HCT116 (cell line): Measurements from ENCODE around the gene POLDIP2. TPM values are rescaled to one million over a fixed set of nuclear protein-coding genes. Genes with fewer than 3 reads are reported as not detected.

ENCODE experiments used
- ATAC-seq: fragments of 200-7000 bp; cut with Tn5 transposase; 2 replicates; pipeline ENCODE4 v1.9.1; 2020; ENCODE audit warnings: mild to moderate bottlenecking, moderate library complexity
- BruUV-seq: library from RNA; stranded (reverse); fragments of 400-500 nt; replicated peaks from 2 replicates; lab custom pipeline; 2021; lab: Mats Ljungman, UMichigan
- CTCF ChIA-PET: fragments of 300-600 bp; sonication (Branson Sonifier 250); formaldehyde crosslinking; loops from one replicate; lab custom pipeline; 2021; ENCODE audit warnings: antibody characterized with exemption; lab: Charles Lee
- POLR2A ChIA-PET: fragments of 300-600, 350-600 bp; sonication (Branson Sonifier 250); formaldehyde crosslinking; loops from one replicate; lab custom pipeline; 2021; ENCODE audit warnings: antibody characterized with exemption; lab: Charles Lee
- RAD21 ChIA-PET, 2 experiments: fragments of 300-600 bp; sonication (Branson Sonifier 250); formaldehyde crosslinking; loops; one replicate each; lab custom pipeline; 2023; ENCODE audit warnings: low total read pairs in 2 of 2; ENCODE audit not compliant: uncharacterized antibody in 2 of 2, unreplicated experiment in 2 of 2, low non-redundant PET in 1 of 2; lab: Charles Lee
- DNase-seq: peaks from one replicate; pipeline ENCODE4 v3.0.0-alpha.2; 2010; ENCODE audit warnings: low read depth, low spot score
- H2AFZ ChIP-seq: fragments of 200-600 bp; shearing (Covaris generic), sonication (generic); 2 replicates; pipeline ENCODE4 v1.6.1; 2017; ENCODE audit warnings: low read depth, mixed run types, mixed read lengths, antibody characterized with exemption, low read length; ENCODE audit not compliant: poor library complexity, severe bottlenecking
- H3K27ac ChIP-seq: 2 replicates; pipeline ENCODE4 v1.5.1; 2012; ENCODE audit warnings: low read depth, low read length
- H3K27me3 ChIP-seq: fragments of 200-600 bp; sonication (generic); 2 replicates; pipeline ENCODE4 v1.6.1; 2016; ENCODE audit warnings: mixed run types, low read length, mixed read lengths; ENCODE audit not compliant: insufficient read depth
- H3K36me3 ChIP-seq, 2 experiments: fragments of 200-500 bp in 1 of 2; fragments of 200-600 bp in 1 of 2; sonication (Bioruptor generic) in 1 of 2; sonication (generic) in 1 of 2; 2 replicates each; pipeline versions ENCODE4 v1.5.1 to v1.6.1; 2014 to 2016; ENCODE audit warnings: low read length in 2 of 2, inconsistent platforms in 1 of 2, mixed read lengths in 1 of 2, mixed run types in 1 of 2; ENCODE audit not compliant: insufficient read depth in 2 of 2, control insufficient read depth in 1 of 2
- H3K4me1 ChIP-seq, 2 experiments: fragments of 200-600 bp in 1 of 2; sonication (generic) in 1 of 2; 2 replicates each; pipeline versions ENCODE4 v1.5.1 to v1.6.1; 2012 to 2017; ENCODE audit warnings: low read length in 2 of 2, inconsistent platforms in 1 of 2, mild to moderate bottlenecking in 1 of 2, mixed read lengths in 1 of 2, mixed run types in 1 of 2, moderate library complexity in 1 of 2; ENCODE audit not compliant: insufficient read depth in 2 of 2, control insufficient read depth in 1 of 2
- H3K4me2 ChIP-seq: fragments of 200-600 bp; sonication (generic); 2 replicates; pipeline ENCODE4 v1.6.1; 2017; ENCODE audit warnings: mixed run types, low read length, mixed read lengths
- H3K4me3 ChIP-seq, 2 experiments: fragments of 200-600 bp in 1 of 2; sonication (generic) in 1 of 2; replicated peaks in 1 of 2; 2 replicates each; pipeline ENCODE4 v1.5.1; 2011 to 2016; ENCODE audit warnings: low read length in 2 of 2, control low read depth in 1 of 2, low read depth in 1 of 2, mild to moderate bottlenecking in 1 of 2, mixed read lengths in 1 of 2, mixed run types in 1 of 2
- H3K79me2 ChIP-seq: fragments of 200-600 bp; sonication (generic); 2 replicates; pipeline ENCODE4 v1.6.1; 2017; ENCODE audit warnings: mild to moderate bottlenecking, mixed run types, low read length, moderate library complexity, mixed read lengths; ENCODE audit not compliant: insufficient read depth
- H3K9ac ChIP-seq: fragments of 200-600 bp; sonication (generic); 2 replicates; pipeline ENCODE4 v1.6.1; 2016; ENCODE audit warnings: low read length, mixed read lengths
- H3K9me2 ChIP-seq: fragments of 200-600 bp; sonication (generic), shearing (Covaris generic); 2 replicates; pipeline ENCODE4 v1.6.1; 2017; ENCODE audit warnings: mixed run types, mild to moderate bottlenecking, moderate library complexity; ENCODE audit not compliant: insufficient read depth
- H3K9me3 ChIP-seq, 2 experiments: fragments of 200-500 bp in 1 of 2; fragments of 200-600 bp in 1 of 2; sonication (Bioruptor generic) in 1 of 2; sonication (generic) in 1 of 2; 2 replicates each; pipeline ENCODE4 v1.6.1; 2014 to 2017; ENCODE audit warnings: low read length in 2 of 2, mixed read lengths in 2 of 2, inconsistent platforms in 1 of 2, low read depth in 1 of 2, mild to moderate bottlenecking in 1 of 2, mixed run types in 1 of 2, moderate library complexity in 1 of 2; ENCODE audit not compliant: control insufficient read depth in 1 of 2, insufficient read depth in 1 of 2
- H4K20me1 ChIP-seq: fragments of 200-600 bp; sonication (generic), shearing (Covaris generic); 2 replicates; pipeline ENCODE4 v1.6.1; 2017; ENCODE audit warnings: mixed run types, mild to moderate bottlenecking, moderate library complexity; ENCODE audit not compliant: insufficient read depth
- ATF3 ChIP-seq: IDR thresholded peaks from 2 replicates; pipeline ENCODE4 v1.6.1; 2012
- CBX3 ChIP-seq: IDR thresholded peaks from 2 replicates; pipeline ENCODE4 v1.6.1; 2012; ENCODE audit warnings: low read depth
- EGR1 ChIP-seq: IDR thresholded peaks from 2 replicates; pipeline ENCODE4 v1.6.1; 2012; ENCODE audit warnings: low read depth
- ELF1 ChIP-seq: IDR thresholded peaks from 2 replicates; pipeline ENCODE4 v1.6.1; 2012; ENCODE audit warnings: low read depth, borderline replicate concordance
- EZH2phosphoT487 ChIP-seq: fragments of 200-600 bp; IDR thresholded peaks from 2 replicates; pipeline ENCODE4 v1.6.1; 2018; ENCODE audit warnings: antibody characterized with exemption, borderline replicate concordance
- JUND ChIP-seq: IDR thresholded peaks from 2 replicates; pipeline ENCODE4 v1.6.1; 2012
- POLR2A ChIP-seq: IDR thresholded peaks from 2 replicates; pipeline ENCODE4 v1.7.0; 2011; ENCODE audit warnings: borderline replicate concordance; ENCODE audit not compliant: insufficient read depth, insufficient read length; ENCODE audit errors: extremely low read depth
- POLR2AphosphoS5 ChIP-seq: IDR thresholded peaks from 2 replicates; pipeline ENCODE4 v1.6.1; 2011; ENCODE audit warnings: mild to moderate bottlenecking, low read depth, low read length, moderate library complexity
- RAD21 ChIP-seq: IDR thresholded peaks from 2 replicates; pipeline ENCODE4 v1.6.1; 2012; ENCODE audit warnings: low read depth, mild to moderate bottlenecking
- SIN3A ChIP-seq: IDR thresholded peaks from 2 replicates; pipeline ENCODE4 v1.6.1; 2012; ENCODE audit warnings: low read depth
- SP1 ChIP-seq: IDR thresholded peaks from 2 replicates; pipeline ENCODE4 v1.6.1; 2012; ENCODE audit warnings: low read depth
- SRF ChIP-seq: IDR thresholded peaks from 2 replicates; pipeline ENCODE4 v1.6.1; 2012; ENCODE audit warnings: low read depth
- YY1 ChIP-seq: IDR thresholded peaks from 2 replicates; pipeline ENCODE4 v1.6.1; 2011; ENCODE audit warnings: low read length, low read depth, moderate library complexity, mild to moderate bottlenecking; ENCODE audit not compliant: insufficient replicate concordance; ENCODE audit errors: extremely low read depth
- ZFX ChIP-seq: fragments of 450-650 bp; IDR thresholded peaks from 2 replicates; pipeline ENCODE4 v1.6.1; 2017
- ZNF274 ChIP-seq: fragments of 200-500 bp; sonication (Bioruptor generic); IDR thresholded peaks from 2 replicates; pipeline ENCODE4 v1.6.1; 2014; ENCODE audit warnings: mild to moderate bottlenecking, low read depth, low read length, inconsistent platforms
- intact Hi-C: fragments of 100-400 bp; cut with micrococcal nuclease; formaldehyde crosslinking; loops from 2 replicates; pipeline ENCODE4 v1.10.0; 2022
- total RNA-seq: library from RNA; stranded (reverse); gene quantifications from one replicate; pipeline ENCODE4 v1.2.1, GENCODE V29; 2021; ENCODE audit not compliant: unreplicated experiment
- TF ChIP-seq, protein P1 (sequence below): IDR thresholded peaks from 2 replicates; pipeline ENCODE4 v1.6.1; 2012; ENCODE audit warnings: low read depth
- TF ChIP-seq, protein P2 (sequence below): IDR thresholded peaks from 2 replicates; pipeline ENCODE4 v1.6.1; 2012
- TF ChIP-seq, protein P3 (sequence below), 3 experiments: fragments of 200-600 bp in 1 of 3; sonication (generic) in 1 of 3; IDR thresholded peaks in 2 of 3; conservative IDR thresholded peaks in 1 of 3; 2 replicates each; pipeline ENCODE4 v1.5.1; 2012 to 2017; ENCODE audit warnings: low read depth in 2 of 3, low read length in 2 of 3, antibody characterized with exemption in 1 of 3, borderline replicate concordance in 1 of 3, control low read depth in 1 of 3, mild to moderate bottlenecking in 1 of 3, mixed read lengths in 1 of 3, mixed run types in 1 of 3, moderate library complexity in 1 of 3; ENCODE audit not compliant: insufficient read depth in 1 of 3

The POLDIP2 gene
- total RNA-seq, 1 experiment from 2014 or later: 78.0 TPM

DNA sequence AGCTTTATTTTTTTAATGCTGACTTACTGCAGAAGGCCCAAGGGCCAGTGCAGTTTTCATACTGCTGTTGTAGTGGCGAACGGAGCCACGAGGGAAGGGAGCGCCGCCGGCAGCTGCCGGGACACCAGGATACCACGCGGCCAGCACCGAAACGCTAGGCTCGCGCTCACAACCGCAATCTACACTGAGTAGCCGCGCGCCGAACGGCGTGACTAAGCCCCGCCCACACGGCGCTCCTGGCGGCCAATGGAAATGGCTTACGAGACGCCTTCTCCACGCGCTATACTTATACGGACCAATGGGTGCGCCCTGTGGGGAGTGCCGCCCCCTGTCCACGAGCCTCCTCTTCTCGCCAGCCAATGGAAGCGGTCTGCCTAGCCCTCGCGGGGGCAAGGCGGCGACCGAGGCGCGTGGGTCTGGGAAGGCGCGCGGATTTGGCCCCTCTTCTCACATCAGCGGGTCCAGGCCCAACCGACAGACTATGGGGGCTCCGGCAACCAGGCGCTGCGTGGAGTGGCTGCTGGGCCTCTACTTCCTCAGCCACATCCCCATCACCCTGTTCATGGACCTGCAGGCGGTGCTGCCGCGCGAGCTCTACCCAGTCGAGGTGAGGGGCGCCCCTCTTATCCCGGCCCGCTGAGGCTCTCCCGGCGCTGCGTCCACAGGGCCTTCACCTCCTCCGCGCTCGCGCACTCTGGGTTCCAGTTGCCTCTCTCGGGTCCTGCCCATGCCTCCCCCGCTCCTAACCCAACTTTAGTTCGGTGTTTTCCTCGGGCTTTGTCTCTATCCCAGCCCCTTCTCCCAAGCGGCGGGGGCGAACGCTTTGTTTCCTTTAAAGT lies 38.3 kb downstream of the POLDIP2 start, which contains the start of gene TMEM97:
Gene TMEM97, plus strand, starts transcription at position 442 of the 839 bp plus-strand sequence. Its CDS starts 40 bp downstream, at position 482.
- Histone ChIP-seq H3K4me3 (peak within 1 kb of the TSS; percentile 86 to 95), H3K27me3 (no peaks in the 10 kb centered on the region), H3K79me2 (peaks cover 49% of the 10 kb centered on the region), H3K9me2 (no peaks in the 10 kb centered on the region), H3K4me2 (peak within 1 kb of the TSS; percentile 98), H4K20me1 (no peaks in the 10 kb centered on the region), H3K9me3 (no peaks in the 10 kb centered on the region), H3K27ac (peak within 1 kb of the TSS; percentile 71), H3K36me3 (peaks cover 0 to 6% of the 10 kb centered on the region in 2 experiments; a peak in 1 of 4 replicates), H3K9ac (peak within 1 kb of the TSS; percentile 91), H3K4me1 (peaks cover 12 to 26% of the 10 kb centered on the region in 2 experiments; a peak in 3 of 4 replicates), H2AFZ (no peak within 1 kb of the TSS)
- CTCF ChIA-PET: interaction anchor here (0.6 to 0.9 kb wide), 2 partner anchors 16 to 106 kb away, joined by 3 read pairs; partner anchors contain the start of genes IFT20 and TNFAIP1
- ATAC-seq (peak; percentile 97), DNase-seq (peak; percentile 90)
- TF ChIP-seq, protein P1, sequence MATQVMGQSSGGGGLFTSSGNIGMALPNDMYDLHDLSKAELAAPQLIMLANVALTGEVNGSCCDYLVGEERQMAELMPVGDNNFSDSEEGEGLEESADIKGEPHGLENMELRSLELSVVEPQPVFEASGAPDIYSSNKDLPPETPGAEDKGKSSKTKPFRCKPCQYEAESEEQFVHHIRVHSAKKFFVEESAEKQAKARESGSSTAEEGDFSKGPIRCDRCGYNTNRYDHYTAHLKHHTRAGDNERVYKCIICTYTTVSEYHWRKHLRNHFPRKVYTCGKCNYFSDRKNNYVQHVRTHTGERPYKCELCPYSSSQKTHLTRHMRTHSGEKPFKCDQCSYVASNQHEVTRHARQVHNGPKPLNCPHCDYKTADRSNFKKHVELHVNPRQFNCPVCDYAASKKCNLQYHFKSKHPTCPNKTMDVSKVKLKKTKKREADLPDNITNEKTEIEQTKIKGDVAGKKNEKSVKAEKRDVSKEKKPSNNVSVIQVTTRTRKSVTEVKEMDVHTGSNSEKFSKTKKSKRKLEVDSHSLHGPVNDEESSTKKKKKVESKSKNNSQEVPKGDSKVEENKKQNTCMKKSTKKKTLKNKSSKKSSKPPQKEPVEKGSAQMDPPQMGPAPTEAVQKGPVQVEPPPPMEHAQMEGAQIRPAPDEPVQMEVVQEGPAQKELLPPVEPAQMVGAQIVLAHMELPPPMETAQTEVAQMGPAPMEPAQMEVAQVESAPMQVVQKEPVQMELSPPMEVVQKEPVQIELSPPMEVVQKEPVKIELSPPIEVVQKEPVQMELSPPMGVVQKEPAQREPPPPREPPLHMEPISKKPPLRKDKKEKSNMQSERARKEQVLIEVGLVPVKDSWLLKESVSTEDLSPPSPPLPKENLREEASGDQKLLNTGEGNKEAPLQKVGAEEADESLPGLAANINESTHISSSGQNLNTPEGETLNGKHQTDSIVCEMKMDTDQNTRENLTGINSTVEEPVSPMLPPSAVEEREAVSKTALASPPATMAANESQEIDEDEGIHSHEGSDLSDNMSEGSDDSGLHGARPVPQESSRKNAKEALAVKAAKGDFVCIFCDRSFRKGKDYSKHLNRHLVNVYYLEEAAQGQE: no peak
- no peak for TF ChIP-seq ZNF274
- TF ChIP-seq YY1: no peak
- TF ChIP-seq, protein P2, sequence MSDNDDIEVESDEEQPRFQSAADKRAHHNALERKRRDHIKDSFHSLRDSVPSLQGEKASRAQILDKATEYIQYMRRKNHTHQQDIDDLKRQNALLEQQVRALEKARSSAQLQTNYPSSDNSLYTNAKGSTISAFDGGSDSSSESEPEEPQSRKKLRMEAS: peak; percentile 95
- TF ChIP-seq EGR1: peak; percentile 61
- no peak for TF ChIP-seq SRF
- TF ChIP-seq, protein P3, sequence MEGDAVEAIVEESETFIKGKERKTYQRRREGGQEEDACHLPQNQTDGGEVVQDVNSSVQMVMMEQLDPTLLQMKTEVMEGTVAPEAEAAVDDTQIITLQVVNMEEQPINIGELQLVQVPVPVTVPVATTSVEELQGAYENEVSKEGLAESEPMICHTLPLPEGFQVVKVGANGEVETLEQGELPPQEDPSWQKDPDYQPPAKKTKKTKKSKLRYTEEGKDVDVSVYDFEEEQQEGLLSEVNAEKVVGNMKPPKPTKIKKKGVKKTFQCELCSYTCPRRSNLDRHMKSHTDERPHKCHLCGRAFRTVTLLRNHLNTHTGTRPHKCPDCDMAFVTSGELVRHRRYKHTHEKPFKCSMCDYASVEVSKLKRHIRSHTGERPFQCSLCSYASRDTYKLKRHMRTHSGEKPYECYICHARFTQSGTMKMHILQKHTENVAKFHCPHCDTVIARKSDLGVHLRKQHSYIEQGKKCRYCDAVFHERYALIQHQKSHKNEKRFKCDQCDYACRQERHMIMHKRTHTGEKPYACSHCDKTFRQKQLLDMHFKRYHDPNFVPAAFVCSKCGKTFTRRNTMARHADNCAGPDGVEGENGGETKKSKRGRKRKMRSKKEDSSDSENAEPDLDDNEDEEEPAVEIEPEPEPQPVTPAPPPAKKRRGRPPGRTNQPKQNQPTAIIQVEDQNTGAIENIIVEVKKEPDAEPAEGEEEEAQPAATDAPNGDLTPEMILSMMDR (IDR thresholded peaks at IDR 0.05 in 2 of 3, conservative IDR thresholded peaks at IDR 0.05 in 1 of 3; ENCODE audit: borderline replicate concordance in 1 of 3, insufficient read depth in 1 of 3, low read depth in 2 of 3, low read length in 2 of 3): 0 out of 6 replicates have a peak, but pooled peaks of 1 of the 3 experiments have one; percentile 2
- peak; percentile 95 for TF ChIP-seq SP1
- TF ChIP-seq ZFX: peak; percentile 76; the same call in 1 of the 2 replicates
- peak; percentile 29 for TF ChIP-seq POLR2A
- no peak for TF ChIP-seq EZH2phosphoT487
- no peak for TF ChIP-seq JUND
- TF ChIP-seq CBX3: no peak
- TF ChIP-seq SIN3A: 0 out of 2 replicates have a peak, but pooled peaks have one; percentile 61
- no peak for TF ChIP-seq ELF1
- peak; percentile 82 for TF ChIP-seq POLR2AphosphoS5
- TF ChIP-seq ATF3: no peak
- TF ChIP-seq RAD21: no peak
- no TSS peak for BruUV-seq
- POLR2A ChIA-PET: interaction anchor here (2.4 kb wide), 1 partner anchor 17 kb away, joined by 8 read pairs; the partner anchor contains the start of genes IFT20 and TNFAIP1
- RAD21 ChIA-PET: no interaction called here
- intact Hi-C loops: loop anchor here (1.0 to 10.0 kb wide), 2 partner anchors 16 to 56 kb away; partner anchors contain the start of genes IFT20, SARM1, TNFAIP1 and VTN
